Measurements from ENCODE around the gene TCFL5. TPM values are rescaled to one million over a fixed set of nuclear protein-coding genes. Genes with fewer than 3 reads are reported as not detected.

TCFL5 gene
- total and polyA plus RNA-seq, 3 experiments from 2014 or later: 1.4 to 6.2 (median 4.6) TPM

GRCh38 chr20:62804021-62804626 is 57.5 kb downstream of the TCFL5 start:
- H3K4me1 ChIP-seq (ENCODE audit: insufficient read depth, low read length): peaks cover 39% of the 10 kb centered on the region
- Mint-ChIP-seq H3K4me3 (peak overlapping the region; percentile 87 to 98 (median 92)), H3K9me3 (no peaks in the 10 kb centered on the region), H3K27ac (peak overlapping the region; percentile 89 to 98 (median 96)), H3K27me3 (peaks cover 0 to 3% of the 10 kb centered on the region in 2 donors), H3K36me3 (peaks cover 4 to 59% (median 5%) of the 10 kb centered on the region in 3 donors), H3K4me1 (peaks cover 22 to 38% (median 28%) of the 10 kb centered on the region in 3 donors)
- DNase-seq: peak in 1 of 5 donors; percentile 55
- H3K9me3 ChIP-seq (ENCODE audit: low read length): no peaks in the 10 kb centered on the region
- peaks cover 8% of the 10 kb centered on the region for H3K36me3 ChIP-seq (ENCODE audit: insufficient read depth, low read length)
- H3K4me3 ChIP-seq (ENCODE audit: low read length): peak overlapping the region; percentile 74
- no peaks in the 10 kb centered on the region for H3K27me3 ChIP-seq (ENCODE audit: insufficient read depth, low read length, poor library complexity, severe bottlenecking)
- peak overlapping the region; percentile 45 for H3K27ac ChIP-seq (ENCODE audit: low read depth, low read length)
- POLR2A ChIA-PET: interaction anchor here (0.8 to 2.6 kb wide), 5 partner anchors 9 to 161 kb away, joined by 3 to 46 read pairs (median 4); partner anchors contain the start of genes MRGBP, SLCO4A1 and TCFL5
- CTCF ChIA-PET: interaction anchor here (1.5 to 2.6 kb wide), 2 partner anchors 10 to 136 kb away, joined by 4 to 14 read pairs; no protein-coding TSS in a partner anchor

GRCh38 chr20:62802026-62802712 is 59.5 kb downstream of the TCFL5 start:
- ChIA-PET CTCF (interaction anchor here (1.1 kb wide), 1 partner anchor 10 kb away, joined by 3 read pairs; no protein-coding TSS in a partner anchor), POLR2A (no interaction called here)
- Histone ChIP-seq H3K27me3 (ENCODE audit: insufficient read depth, low read length, poor library complexity, severe bottlenecking) (no peaks in the 10 kb centered on the region), H3K36me3 (ENCODE audit: insufficient read depth, low read length) (peaks cover 7% of the 10 kb centered on the region), H3K4me1 (ENCODE audit: insufficient read depth, low read length) (peaks cover 29% of the 10 kb centered on the region), H3K4me3 (ENCODE audit: low read length) (no peak overlapping the region), H3K9me3 (ENCODE audit: low read length) (no peaks in the 10 kb centered on the region), H3K27ac (ENCODE audit: low read depth, low read length) (no peak overlapping the region)
- DNase-seq: no peak
- H3K36me3 Mint-ChIP-seq: peaks cover 0 to 59% (median 0%) of the 10 kb centered on the region in 3 donors
- peak overlapping the region in 2 of 7 donors; percentile 22 to 88 for H3K4me3 Mint-ChIP-seq
- H3K27me3 Mint-ChIP-seq: peaks cover 0 to 3% of the 10 kb centered on the region in 2 donors
- H3K4me1 Mint-ChIP-seq: peaks cover 23 to 39% (median 26%) of the 10 kb centered on the region in 3 donors
- no peaks in the 10 kb centered on the region for H3K9me3 Mint-ChIP-seq
- peak overlapping the region in 2 of 8 donors; percentile 19 to 94 for H3K27ac Mint-ChIP-seq

- Mint-ChIP-seq H3K4me3 (peak overlapping the region in 1 of 7 donors; percentile 88), H3K36me3 (peaks cover 0 to 54% (median 0%) of the 10 kb centered on the region in 3 donors), H3K9me3 (no peaks in the 10 kb centered on the region), H3K27me3 (peaks cover 0 to 3% of the 10 kb centered on the region in 2 donors), H3K27ac (peak overlapping the region in 2 of 8 donors; percentile 12 to 94), H3K4me1 (peaks cover 18 to 36% (median 24%) of the 10 kb centered on the region in 3 donors)
- ChIA-PET CTCF (no interaction called here), POLR2A (interaction anchor here (0.9 kb wide), 1 partner anchor 85 kb away, joined by 3 read pairs; no protein-coding TSS in a partner anchor)
- no peaks in the 10 kb centered on the region for H3K9me3 ChIP-seq (ENCODE audit: low read length)
- peaks cover 26% of the 10 kb centered on the region for H3K4me1 ChIP-seq (ENCODE audit: insufficient read depth, low read length)
- H3K36me3 ChIP-seq (ENCODE audit: insufficient read depth, low read length): peaks cover 7% of the 10 kb centered on the region
- no peak overlapping the region for H3K27ac ChIP-seq (ENCODE audit: low read depth, low read length)
- H3K27me3 ChIP-seq (ENCODE audit: insufficient read depth, low read length, poor library complexity, severe bottlenecking): no peaks in the 10 kb centered on the region
- no peak for DNase-seq
- no peak overlapping the region for H3K4me3 ChIP-seq (ENCODE audit: low read length)
Observed at GRCh38 chr20:62801284-62802010, 60.2 kb downstream of the TCFL5 start.

DNA sequence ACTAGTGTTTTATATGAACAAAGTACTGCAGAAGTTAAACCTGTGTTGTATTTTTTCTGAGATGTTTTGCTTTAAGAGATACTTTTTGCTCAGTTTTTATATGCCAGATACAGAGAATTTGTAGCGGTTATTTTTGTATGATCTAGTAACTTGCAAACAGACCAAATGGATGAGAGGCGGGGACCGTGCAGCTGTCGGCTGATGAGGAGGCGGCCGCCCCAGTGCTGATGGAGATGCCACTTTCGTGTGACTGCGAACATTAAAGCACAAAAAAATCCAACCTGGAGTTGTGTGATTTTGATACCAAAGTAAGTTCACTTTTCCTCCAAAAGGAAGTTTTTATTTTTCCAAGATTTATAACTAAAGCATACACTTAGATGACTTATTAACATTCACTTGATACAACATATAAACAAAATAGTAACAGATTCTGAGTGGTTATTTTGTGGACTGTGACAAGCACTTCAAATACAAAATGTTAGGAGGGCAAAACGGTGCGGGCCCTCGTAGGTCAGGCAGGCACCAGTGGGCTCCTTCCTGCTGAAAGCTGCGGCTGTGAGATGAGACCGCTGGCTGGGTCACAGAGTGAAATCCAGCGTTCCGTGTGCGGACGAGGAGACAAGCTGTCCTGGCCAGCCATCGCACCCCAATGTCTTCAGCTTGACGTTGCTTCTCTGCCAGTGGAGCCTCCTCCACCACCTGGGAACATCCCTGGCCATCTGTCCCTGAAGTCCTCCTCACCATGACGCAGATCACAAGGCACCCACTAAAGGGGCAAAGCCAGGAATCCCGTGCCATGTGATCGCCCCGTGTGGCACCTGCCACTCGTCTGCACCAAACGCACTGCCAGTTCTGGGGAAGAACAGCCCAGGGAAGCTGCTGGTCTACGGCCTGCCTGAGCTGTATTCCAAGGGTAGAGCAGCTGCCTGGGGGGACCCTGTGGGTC is 61.0 kb downstream of the TCFL5 start:
- peak overlapping the region in 2 of 7 donors; percentile 32 to 88 for H3K4me3 Mint-ChIP-seq
- peaks cover 0 to 3% of the 10 kb centered on the region in 2 donors for H3K27me3 Mint-ChIP-seq
- no peaks in the 10 kb centered on the region for H3K9me3 Mint-ChIP-seq
- H3K36me3 Mint-ChIP-seq: peaks cover 0 to 50% (median 0%) of the 10 kb centered on the region in 3 donors
- POLR2A ChIA-PET: interaction anchor here (0.9 kb wide), 1 partner anchor 84 kb away, joined by 3 read pairs; no protein-coding TSS in a partner anchor
- H3K27ac ChIP-seq (ENCODE audit: low read depth, low read length): no peak overlapping the region
- H3K27ac Mint-ChIP-seq: peak overlapping the region in 3 of 8 donors; percentile 38 to 94 (median 69)
- peaks cover 7% of the 10 kb centered on the region for H3K36me3 ChIP-seq (ENCODE audit: insufficient read depth, low read length)
- peaks cover 18 to 33% (median 22%) of the 10 kb centered on the region in 3 donors for H3K4me1 Mint-ChIP-seq
- CTCF ChIA-PET: no interaction called here
- no peaks in the 10 kb centered on the region for H3K9me3 ChIP-seq (ENCODE audit: low read length)
- no peak overlapping the region for H3K4me3 ChIP-seq (ENCODE audit: low read length)
- no peaks in the 10 kb centered on the region for H3K27me3 ChIP-seq (ENCODE audit: insufficient read depth, low read length, poor library complexity, severe bottlenecking)
- peaks cover 17% of the 10 kb centered on the region for H3K4me1 ChIP-seq (ENCODE audit: insufficient read depth, low read length)
- no peak for DNase-seq

DNA sequence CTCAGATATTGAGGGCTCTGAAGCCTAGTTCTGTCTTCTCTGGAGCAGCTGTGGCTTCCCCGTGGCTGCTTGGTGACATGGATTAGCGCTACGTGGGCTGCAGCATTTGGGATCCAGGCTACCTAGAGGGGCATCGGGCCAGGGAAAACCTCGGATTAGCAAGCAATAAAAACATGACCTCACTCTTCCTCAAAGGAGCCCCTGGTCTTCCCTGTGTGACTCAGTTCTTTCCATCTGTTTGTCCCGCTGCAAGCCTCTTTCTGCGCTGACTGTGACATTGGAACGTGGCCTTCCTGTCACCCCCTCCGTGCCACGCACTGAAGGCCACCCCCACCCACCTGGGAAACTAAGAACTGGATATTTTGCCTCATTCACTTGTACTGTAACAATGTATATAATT is 61.7 kb downstream of the TCFL5 start:
- Histone ChIP-seq H3K27me3 (ENCODE audit: insufficient read depth, low read length, poor library complexity, severe bottlenecking) (no peaks in the 10 kb centered on the region), H3K9me3 (ENCODE audit: low read length) (no peaks in the 10 kb centered on the region), H3K4me1 (ENCODE audit: insufficient read depth, low read length) (peaks cover 16% of the 10 kb centered on the region), H3K27ac (ENCODE audit: low read depth, low read length) (no peak overlapping the region), H3K4me3 (ENCODE audit: low read length) (no peak overlapping the region), H3K36me3 (ENCODE audit: insufficient read depth, low read length) (peaks cover 7% of the 10 kb centered on the region)
- peak overlapping the region in 3 of 8 donors; percentile 38 to 70 (median 47) for H3K27ac Mint-ChIP-seq
- peaks cover 0 to 50% (median 0%) of the 10 kb centered on the region in 3 donors for H3K36me3 Mint-ChIP-seq
- peaks cover 0 to 3% of the 10 kb centered on the region in 2 donors for H3K27me3 Mint-ChIP-seq
- CTCF ChIA-PET: no interaction called here
- peak overlapping the region in 3 of 7 donors; percentile 11 to 88 (median 32) for H3K4me3 Mint-ChIP-seq
- H3K4me1 Mint-ChIP-seq: peaks cover 18 to 33% (median 23%) of the 10 kb centered on the region in 3 donors
- H3K9me3 Mint-ChIP-seq: no peaks in the 10 kb centered on the region
- POLR2A ChIA-PET: no interaction called here
- DNase-seq: no peak

DNA sequence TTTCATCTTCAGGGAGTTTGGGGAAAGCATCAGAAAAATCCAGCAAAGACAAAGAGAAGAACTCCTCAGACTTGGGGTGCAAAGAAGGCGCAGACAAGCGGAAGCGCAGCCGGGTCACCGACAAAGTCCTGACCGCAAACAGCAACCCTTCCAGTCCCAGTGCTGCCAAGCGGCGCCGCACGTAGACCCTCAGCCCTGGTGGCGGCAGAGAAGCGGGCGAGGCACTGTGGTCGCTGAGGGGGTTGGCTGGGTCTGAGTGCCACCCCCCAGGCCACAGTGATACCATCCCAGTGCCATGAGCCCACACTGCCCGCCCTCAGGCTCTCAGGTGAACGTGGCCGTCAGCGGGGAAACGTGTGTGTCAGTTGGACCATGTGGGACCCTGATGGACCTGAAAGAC is 62.2 kb downstream of the TCFL5 start:
- Mint-ChIP-seq H3K27me3 (peaks cover 0 to 3% of the 10 kb centered on the region in 2 donors), H3K4me3 (peak overlapping the region in 2 of 7 donors; percentile 11 to 88), H3K9me3 (no peaks in the 10 kb centered on the region), H3K4me1 (peaks cover 18 to 37% (median 27%) of the 10 kb centered on the region in 3 donors), H3K27ac (peak overlapping the region in 3 of 8 donors; percentile 14 to 70 (median 47)), H3K36me3 (peaks cover 0 to 48% (median 0%) of the 10 kb centered on the region in 3 donors)
- Histone ChIP-seq H3K36me3 (ENCODE audit: insufficient read depth, low read length) (peaks cover 7% of the 10 kb centered on the region), H3K4me3 (ENCODE audit: low read length) (no peak overlapping the region), H3K27me3 (ENCODE audit: insufficient read depth, low read length, poor library complexity, severe bottlenecking) (no peaks in the 10 kb centered on the region), H3K9me3 (ENCODE audit: low read length) (no peaks in the 10 kb centered on the region), H3K27ac (ENCODE audit: low read depth, low read length) (no peak overlapping the region), H3K4me1 (ENCODE audit: insufficient read depth, low read length) (peaks cover 16% of the 10 kb centered on the region)
- DNase-seq: no peak
- CTCF ChIA-PET: interaction anchor here (1.3 kb wide), 1 partner anchor 9 kb away, joined by 4 read pairs; no protein-coding TSS in a partner anchor
- POLR2A ChIA-PET: no interaction called here

- ChIA-PET POLR2A (no interaction called here), CTCF (interaction anchor here (1.3 kb wide), 1 partner anchor 10 kb away, joined by 4 read pairs; no protein-coding TSS in a partner anchor)
- peaks cover 14% of the 10 kb centered on the region for H3K4me1 ChIP-seq (ENCODE audit: insufficient read depth, low read length)
- H3K27me3 Mint-ChIP-seq: peaks cover 0 to 3% of the 10 kb centered on the region in 2 donors
- H3K4me1 Mint-ChIP-seq: peaks cover 14 to 35% (median 24%) of the 10 kb centered on the region in 3 donors
- peaks cover 7% of the 10 kb centered on the region for H3K36me3 ChIP-seq (ENCODE audit: insufficient read depth, low read length)
- no peaks in the 10 kb centered on the region for H3K27me3 ChIP-seq (ENCODE audit: insufficient read depth, low read length, poor library complexity, severe bottlenecking)
- H3K27ac Mint-ChIP-seq: peak overlapping the region in 1 of 8 donors; percentile 14
- H3K4me3 Mint-ChIP-seq: peak overlapping the region in 1 of 7 donors; percentile 85
- no peaks in the 10 kb centered on the region for H3K9me3 ChIP-seq (ENCODE audit: low read length)
- H3K27ac ChIP-seq (ENCODE audit: low read depth, low read length): no peak overlapping the region
- peaks cover 0 to 45% (median 0%) of the 10 kb centered on the region in 3 donors for H3K36me3 Mint-ChIP-seq
- no peak overlapping the region for H3K4me3 ChIP-seq (ENCODE audit: low read length)
- no peak for DNase-seq
- no peaks in the 10 kb centered on the region for H3K9me3 Mint-ChIP-seq
Observed at GRCh38 chr20:62799036-62799435, 62.6 kb downstream of the TCFL5 start.

Measured in CD8-positive, alpha-beta memory T cell (primary cell).